NCI-H1694 (cell line): ENCODE data around the gene PPP4R4.
"Not testable (repeated sequence)": the region's sequence is repeated elsewhere in the genome, so short reads cannot be mapped to it uniquely, and the experiment has no call there.

Experiments used
- DNase-seq: peaks from one replicate; lab custom pipeline; 2025; lab: John Stamatoyannopoulos, UW

The PPP4R4 gene

DNA sequence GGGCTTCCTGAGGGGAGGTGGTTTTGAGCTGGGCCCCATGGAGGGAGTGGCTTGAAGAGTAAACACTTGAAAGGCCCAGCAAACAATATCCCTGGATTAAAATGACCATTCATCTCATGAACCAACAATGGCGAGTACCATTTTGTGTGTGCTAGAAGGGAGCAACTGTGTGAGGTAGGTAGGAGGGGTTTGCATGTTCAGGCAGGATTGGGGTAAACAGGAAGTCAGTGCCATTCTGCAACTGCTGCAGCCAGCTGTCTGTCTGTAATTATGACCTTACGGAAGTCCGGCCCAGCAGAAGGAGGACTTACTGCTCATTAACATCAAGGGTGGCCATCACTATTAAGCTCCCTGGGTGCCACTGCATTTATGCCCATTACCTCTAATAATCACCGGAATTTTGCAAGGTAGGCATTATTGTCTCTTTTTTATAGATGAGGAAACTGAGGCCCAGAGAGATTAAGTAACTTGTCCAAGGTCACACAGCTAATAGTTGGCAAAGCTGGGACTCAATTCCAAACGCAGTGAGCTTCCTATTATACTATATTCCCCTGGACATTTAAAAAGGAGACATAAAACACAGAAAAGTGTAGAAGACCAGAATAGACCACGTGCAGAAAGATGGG is 28.1 kb upstream of the PPP4R4 start:
- peak; percentile 14 for DNase-seq

DNA sequence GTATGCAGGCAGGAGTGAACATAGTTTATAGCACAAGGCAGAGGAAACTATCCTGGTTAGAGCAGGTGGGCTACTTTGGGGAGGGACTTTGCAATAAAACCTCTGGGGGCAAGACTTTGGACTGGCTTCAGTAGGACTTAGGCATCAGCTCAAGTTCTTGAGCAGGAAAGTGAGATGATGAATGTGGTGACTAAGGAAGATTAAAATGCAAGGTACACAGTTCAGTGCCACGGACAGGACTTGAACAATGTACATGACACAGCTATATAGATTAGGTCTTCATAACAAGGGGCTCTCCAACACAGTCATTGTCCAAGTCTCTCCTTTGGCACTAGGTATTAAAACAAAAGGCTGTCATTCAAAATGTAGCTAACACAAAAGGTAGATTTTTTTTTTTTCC is 21.4 kb upstream of the PPP4R4 start:
- no peak for DNase-seq

DNA sequence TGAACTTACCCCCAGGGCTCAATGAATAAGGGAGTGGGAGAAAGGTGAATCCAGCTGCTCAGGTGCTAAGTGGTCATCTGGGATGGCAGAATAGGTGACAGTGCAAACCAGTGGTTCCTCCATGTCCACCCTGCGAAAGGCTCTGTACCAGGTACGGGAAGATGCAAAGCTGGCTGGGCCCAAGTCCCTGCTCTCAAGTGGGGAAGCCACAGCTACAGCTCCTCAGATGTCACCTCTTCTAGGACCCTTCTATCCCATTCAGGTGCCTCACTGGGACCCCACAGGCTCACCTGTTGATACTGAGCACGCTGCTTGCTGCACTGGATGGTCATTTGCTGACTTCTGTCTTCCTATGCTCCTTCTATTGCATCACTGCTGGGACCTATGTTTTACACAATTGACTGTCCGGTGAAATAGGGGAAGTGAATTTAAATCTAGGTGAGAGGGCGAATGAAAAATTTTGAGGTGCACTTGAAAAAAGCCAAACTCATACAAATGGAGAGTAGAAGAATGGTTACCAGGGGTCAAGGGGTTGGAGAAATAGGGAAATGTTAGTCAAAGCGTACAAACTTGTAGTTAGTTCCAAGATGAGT is 20.3 kb upstream of the PPP4R4 start:
- DNase-seq, result no peak

DNA sequence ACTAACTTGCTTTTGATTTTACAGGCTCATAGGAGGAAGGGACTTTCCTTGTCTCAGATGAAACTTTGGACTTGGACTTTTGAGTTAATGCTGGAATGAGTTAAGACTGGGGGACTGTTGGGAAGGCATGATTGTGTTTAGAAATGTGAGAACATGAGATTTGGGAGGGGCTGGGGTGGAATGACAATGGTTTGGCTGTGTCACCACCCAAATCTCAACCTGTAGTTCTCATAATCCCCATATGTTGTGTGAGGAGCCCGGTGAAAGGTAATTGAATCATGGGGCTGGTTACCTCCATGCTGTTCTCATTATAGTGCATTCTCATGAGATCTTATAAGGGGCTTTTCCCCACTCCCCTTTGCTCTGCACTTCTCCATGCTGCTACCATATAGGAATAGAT is 18.0 kb upstream of the PPP4R4 start:
- DNase-seq, result not testable (repeated sequence)

DNA sequence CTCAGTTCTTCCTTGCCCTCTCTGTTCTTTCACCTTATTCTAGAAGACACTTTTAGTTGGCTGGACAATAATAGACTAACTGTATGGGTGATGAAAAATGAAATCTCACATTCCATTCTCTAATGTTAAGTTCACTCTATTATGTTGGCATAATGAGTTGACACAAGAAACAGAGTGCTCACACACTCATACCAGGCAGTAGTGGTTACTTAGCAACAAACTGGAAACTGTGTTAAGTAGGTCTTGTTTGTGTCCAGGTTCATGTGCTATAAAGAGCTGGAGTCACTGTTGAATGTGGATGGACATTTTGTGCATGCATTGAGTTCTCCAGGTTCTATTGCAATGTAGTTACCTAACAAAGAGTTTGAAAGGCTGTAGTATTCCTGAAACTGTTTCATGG is 16.9 kb upstream of the PPP4R4 start:
- no peak for DNase-seq

DNA sequence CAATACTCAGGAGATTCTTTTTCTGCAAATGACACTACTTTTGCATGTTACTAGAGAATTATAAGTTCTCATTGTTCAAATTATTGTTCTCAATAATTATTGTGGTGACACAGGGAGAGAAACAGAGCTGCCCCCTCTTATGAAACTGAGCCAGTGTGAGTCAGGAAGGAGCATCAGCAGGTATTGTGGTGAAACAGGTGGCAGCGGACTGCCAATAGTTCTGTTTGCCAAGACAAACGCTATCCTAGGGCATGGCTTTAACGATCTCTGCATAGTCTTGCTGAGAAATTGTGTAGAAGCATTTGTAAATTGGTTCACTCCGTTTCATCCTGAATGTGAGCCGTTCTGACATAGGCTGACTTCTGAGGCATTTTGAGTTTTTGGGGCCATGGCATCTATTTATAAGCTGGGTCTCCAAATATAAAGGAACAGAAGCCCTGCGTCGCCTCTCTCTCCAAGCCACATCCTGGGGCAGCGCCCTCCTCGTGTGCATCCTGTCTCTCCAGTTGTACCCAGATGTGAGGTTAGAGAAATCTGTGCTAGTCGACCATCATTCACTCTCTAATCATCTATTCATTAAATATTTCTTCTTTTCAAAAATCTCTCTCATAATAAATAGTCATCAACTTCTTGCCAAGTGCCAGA is 15.8 kb upstream of the PPP4R4 start:
- DNase-seq, result no peak

DNA sequence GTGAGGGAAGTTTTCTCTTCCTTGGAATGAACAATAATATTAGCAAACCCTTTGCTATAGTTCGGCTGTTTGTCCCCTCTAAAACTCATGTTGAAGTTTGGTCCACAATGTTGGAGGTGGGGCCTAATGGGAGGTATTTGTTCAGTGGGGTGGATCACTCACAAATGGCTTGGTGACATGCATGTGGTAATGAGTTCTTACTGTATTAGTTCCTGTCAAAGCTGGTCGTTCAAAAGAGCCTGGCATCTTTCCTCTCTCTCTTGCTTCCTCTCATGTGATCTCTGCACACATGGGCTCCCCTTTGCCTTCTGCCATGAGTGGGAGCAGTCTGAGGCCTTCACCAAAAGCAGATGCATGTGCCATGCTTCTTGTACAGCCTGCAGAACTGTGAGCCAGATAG is 13.1 kb upstream of the PPP4R4 start:
- DNase-seq, result no peak

DNA sequence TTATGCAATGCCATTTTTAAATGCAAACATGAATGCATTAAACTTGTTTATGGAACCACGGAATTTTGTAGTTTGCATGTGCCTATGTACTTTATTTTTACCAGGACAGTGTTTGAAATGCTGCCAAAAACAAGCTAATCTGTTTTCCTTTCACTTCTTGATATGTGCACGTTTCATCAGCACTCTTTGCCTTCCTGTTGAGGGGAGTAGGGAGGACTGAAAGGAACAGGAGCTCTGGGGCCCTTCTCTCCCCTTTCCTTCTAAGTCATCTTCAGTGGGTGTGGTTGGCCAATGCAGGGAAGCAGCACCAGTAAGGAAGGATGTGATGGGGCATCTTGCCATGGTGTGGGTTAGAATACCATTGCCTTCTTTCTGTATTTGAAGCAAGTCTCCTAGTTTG is 12.1 kb upstream of the PPP4R4 start:
- peak; percentile 41 for DNase-seq

DNA sequence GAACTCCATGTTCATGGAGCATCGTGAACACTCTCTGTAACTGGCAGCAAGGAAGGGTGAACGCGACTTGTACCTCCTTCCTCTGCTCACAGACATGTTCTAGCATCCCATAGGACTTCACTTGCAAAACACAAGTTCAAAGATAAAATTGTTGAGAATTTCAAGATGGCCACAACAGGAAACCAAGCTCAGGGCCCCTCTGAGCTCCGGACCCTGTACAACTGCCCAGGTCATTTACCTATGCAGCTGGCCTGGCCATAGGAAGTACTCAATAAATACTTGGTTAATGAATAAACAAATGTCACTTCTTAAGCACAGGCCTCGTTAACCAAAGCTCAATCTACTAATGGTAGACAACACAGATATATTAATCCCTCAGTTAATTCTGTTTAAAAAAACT is 11.7 kb upstream of the PPP4R4 start:
- DNase-seq, result no peak

DNA sequence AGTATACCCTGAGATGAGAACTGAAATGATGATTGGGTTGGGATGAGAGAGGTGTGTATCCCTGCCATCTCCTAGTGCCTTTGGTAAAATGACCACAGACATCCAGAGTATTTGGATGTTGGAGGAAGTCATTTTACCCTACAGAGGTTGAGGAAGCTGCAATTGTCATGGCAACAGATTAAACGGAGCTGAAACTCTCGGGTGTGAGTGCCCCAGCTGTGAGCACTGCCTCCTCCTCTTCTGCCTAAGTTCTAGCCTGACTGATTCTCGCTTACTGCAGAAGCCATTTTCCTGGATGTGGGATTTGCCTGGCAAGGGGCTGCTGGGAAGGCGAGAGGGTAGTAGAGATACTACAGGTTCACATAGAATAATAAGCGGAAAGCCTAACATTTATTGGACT is 10.3 kb upstream of the PPP4R4 start:
- DNase-seq, result no peak

DNA sequence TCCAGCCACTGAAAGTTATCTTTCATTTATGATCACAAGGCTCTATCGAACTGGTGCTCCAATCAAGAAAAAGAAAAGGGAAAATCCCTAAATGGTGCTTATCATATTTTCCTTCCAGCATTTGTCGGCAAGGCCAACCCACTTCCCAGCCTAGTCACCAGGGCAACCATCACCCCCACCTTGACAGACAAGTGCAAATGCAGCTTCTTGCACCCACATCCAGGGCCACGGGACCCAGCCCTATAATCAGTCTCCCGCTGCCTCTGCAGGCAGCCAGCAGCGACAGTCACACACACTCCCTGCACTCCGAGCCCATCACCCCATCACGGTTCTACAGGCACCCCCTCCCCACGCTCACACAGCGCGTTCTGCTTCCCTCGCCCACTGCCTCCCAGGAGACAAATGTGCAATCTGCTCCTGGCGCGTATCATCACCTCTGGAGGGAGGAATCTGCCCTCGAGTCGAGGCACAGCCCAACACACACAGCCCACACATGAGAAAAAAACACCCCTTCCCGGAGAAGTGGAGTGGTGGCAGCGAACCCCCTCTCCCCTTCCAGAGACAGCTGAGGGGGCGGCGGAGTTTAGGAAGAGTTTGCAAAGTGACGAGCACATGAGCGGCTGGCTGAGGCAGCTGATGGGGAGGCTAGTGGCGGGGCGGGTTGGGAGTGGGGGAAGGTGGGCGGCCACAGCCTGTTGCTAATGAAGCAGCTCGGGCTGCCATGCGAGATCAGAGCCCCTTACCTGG is 9.3 kb upstream of the PPP4R4 start:
- peak; percentile 81 for DNase-seq

DNA sequence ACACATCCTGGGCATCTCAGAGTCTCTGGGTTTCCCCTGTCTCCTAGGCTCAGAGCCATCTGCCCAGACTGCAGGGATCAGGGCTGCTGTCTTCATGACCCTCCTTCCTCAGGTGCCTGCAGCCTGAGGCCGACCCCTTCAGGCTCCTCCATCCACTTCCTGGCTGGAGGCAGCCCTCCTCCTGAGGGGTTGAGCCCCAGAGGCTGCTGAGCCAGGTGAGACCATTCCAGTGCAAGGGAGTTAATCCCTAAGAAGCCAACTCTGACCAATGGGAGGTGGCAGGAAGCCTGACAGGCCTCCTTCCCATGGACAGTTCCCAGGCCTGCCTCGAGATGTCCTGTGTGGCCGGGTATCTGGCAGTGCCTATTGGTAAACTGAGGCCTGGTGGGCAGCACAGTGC is 8.4 kb upstream of the PPP4R4 start:
- DNase-seq, result no peak

DNA sequence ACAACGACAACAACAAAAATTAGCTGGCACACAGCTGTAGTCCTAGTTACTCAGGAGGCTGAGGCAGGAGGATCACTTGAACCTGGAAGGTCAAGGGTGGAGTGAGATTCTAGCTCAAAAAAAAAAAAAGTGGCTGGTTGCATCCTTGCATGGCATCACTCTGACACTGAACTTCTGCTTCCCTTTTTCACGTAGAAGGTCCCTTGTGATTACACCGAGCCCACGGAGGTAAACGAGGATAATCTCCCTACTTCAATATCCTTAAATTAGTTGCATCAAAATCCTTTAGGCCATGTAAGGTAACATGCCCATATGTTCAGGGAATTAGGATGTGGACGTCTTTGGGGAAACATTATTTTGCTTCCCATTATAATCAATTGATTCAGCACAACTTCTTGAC is 4.0 kb upstream of the PPP4R4 start:
- no peak for DNase-seq

DNA sequence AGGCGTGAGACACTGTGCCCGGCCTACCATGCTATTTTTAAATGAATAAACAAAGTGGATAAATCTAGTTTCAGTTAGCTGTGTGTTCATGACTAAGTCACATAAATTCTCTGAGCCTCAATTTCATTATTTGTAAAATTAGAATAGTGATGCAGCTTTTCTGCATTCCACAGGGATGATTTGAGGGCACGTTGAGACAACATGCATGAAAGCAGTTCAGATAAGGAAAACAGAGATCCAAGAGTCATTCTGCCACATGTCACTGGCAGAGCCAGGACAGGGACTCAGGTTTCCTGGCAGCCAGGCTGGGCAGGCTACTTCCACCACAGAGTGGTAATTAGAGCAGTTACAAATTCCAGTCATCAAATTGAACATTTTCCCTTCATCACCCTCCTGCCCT is 2.9 kb upstream of the PPP4R4 start:
- DNase-seq, result no peak

DNA sequence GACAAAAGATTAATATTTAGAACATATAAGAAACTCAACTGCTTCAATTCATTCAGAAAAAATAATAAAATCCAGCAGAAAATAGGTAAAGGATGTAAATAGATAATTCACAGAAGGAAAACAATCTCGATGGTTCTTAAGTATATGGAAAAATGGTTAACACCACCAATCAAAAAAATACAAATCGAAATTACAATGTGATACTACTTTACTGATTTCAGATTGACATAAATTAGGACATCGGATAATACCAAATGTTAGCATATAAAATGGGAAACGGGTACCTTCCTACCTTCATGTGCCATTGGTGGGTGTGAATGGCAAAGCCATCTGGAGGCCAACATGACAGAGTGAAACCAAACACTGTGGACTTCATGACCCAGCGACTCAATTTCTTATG is 1.6 kb upstream of the PPP4R4 start:
- DNase-seq, result no peak

DNA sequence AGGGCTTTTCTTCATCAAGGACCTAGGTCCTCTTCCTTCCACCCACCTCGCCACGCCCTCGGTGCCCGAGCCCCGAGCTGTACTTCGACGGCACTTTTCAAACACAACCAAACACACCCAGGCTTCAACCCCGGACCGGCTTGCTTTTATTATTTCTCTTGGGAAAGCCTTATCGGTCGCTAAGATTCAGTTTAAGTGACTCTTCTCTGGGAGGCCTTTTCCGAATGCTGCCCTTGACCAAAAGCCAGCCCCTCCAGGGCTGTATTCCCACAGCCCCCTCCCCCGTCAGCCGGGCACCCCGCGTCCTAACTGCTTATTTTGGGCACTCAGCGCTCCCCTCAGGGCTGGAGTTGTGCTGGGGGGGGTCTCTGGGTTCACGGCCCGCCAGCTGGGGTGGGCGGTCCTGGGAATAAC is 644 bp upstream of the PPP4R4 start:
- DNase-seq, result no peak

DNA sequence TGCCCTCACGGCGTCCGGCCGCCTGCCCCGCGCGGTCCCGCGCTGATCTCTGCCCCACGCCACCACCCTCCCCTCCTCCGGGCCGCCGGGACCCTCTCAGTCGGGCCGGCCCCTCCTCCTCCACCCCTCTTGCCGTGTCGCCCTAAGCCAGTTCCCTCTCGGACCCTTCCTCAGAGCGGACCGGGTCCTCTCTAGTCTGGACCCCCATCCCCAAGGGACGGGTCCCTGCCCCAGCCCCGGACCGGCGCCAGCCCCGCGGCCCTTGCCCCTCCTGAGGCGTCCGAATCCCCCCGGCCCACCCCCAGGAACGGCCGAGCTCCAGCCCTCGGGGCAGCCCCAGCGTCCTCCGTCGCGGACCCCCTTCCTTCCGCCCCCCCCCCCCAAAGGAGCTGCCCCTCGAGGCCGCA is 485 bp downstream of the PPP4R4 start:
- no peak for DNase-seq

DNA sequence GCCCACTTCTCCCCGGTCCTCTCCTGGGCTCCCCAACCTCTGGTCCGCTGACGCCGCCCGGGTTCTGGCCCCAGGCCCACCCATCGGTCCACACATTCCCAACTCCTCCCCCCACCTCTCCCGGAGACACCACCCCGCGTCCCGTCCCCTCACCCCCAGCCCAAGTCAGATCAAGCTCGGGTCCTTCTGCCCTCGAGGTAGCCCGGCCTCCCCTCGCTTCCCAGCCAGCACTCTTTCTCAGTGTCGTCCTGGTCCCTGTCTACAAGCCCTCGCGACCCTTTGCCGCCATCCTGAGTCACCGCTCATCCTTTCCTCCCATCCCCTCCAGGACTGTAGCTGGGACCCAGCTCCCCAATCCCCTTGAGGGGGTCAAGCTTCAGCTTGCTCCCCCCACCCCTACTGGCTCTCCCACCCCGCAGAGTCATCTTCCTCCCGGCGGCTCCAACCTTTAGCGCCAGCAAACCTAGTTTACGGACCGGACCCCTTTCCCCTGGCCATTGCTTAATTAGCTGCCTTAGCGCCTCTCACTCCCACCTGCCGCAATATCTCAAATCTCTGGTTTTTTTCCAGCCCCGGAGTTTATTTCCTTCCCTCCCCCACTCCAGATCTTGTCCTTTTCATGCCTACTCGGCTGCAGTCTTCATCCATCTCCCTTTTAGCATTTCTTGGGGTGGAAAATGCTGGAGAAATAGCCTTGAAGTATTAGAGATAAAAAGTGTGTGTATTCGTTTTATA is 1.1 kb downstream of the PPP4R4 start:
- DNase-seq, result no peak

DNA sequence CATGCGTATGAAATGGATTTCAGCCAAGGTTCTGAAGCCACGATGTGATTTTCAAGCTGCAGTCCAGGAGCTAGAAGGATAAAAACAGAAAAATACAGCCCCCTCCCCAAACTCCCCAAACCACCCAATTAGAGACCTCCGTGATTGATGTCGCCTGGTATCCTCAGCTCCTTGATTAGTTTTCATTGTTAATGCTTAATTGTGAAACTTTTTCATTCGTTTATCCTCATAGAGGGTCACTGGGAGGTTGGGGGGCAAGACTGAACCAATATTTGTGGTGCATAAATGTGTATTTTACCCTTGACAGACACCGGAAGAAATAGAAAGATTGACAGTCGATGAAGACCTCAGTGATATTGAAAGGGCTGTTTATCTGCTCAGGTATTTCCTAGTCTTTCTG is 1.6 kb downstream of the PPP4R4 start:
- no peak for DNase-seq

DNA sequence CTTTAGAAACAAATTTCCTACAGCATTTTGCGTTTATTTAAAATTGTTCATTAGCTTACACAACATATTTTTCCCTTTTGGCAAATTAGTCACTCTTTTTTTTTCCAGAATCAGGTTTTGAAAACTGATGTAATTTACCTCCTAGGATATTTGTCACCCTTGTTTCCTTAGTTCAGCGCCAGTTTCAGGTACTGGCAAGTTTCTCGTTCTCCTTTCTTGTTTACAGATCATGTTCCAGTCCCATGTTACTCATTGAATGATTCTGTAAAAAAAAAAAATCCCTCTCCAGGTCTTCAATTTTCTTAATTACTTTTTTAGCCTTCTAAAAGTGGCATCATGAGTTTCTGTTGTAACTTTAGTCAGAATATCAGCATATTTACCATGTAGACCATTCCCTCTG is 2.7 kb downstream of the PPP4R4 start:
- DNase-seq, result no peak

DNA sequence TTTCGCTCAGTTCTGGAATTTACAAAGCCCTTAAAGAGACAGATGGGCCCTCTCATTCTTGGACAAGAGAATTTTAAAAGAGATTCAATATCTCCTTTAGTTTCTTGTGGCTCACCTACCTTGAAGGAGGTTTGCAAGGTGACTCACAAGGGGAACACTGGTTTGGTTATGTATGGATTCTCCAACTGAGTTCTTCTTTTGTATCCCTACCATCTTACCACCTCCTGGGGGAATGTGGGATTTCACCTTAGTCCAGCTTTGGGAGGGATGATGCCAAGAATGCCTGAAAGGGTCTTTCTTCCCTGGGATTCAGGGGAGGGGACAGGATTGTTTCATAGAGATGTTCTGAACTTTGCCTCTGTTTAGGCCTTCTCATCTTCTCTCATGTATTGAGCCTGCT is 3.7 kb downstream of the PPP4R4 start:
- no peak for DNase-seq

DNA sequence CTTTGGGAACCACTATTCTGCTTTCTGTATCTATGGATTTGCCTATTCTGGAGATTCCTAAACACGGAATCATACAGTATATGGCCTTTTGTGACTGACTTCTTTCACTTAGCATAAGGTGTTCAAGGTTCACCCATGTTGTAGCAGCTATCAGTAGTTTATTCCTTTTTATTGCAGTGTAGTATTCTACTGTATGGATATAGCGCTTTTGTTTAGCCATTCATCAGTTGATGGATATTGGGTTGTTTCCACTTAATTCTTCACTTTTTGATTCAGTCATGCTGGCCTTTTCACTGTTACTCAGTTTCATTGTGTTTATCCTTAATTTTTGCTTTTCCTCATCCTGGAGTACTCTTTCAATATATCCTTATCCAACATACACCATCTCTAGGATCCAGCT is 5.1 kb downstream of the PPP4R4 start:
- no peak for DNase-seq
